HCT116 (cell line): ENCODE data around the gene GRAMD4. TPM values are rescaled to one million over a fixed set of nuclear protein-coding genes. Genes with fewer than 3 reads are reported as not detected.

Experiments
- ATAC-seq: fragments of 200-7000 bp; cut with Tn5 transposase; 2 replicates; pipeline ENCODE4 v1.9.1; 2020; ENCODE audit warnings: mild to moderate bottlenecking, moderate library complexity
- BruUV-seq: library from RNA; stranded (reverse); fragments of 400-500 nt; replicated peaks from 2 replicates; lab custom pipeline; 2021; lab: Mats Ljungman, UMichigan
- CTCF ChIA-PET: fragments of 300-600 bp; sonication (Branson Sonifier 250); formaldehyde crosslinking; loops from one replicate; lab custom pipeline; 2021; ENCODE audit warnings: antibody characterized with exemption; lab: Charles Lee
- POLR2A ChIA-PET: fragments of 300-600, 350-600 bp; sonication (Branson Sonifier 250); formaldehyde crosslinking; loops from one replicate; lab custom pipeline; 2021; ENCODE audit warnings: antibody characterized with exemption; lab: Charles Lee
- RAD21 ChIA-PET, 2 experiments: fragments of 300-600 bp; sonication (Branson Sonifier 250); formaldehyde crosslinking; loops; one replicate each; lab custom pipeline; 2023; ENCODE audit warnings: low total read pairs in 2 of 2; ENCODE audit not compliant: uncharacterized antibody in 2 of 2, unreplicated experiment in 2 of 2, low non-redundant PET in 1 of 2; lab: Charles Lee
- DNase-seq: peaks from one replicate; pipeline ENCODE4 v3.0.0-alpha.2; 2010; ENCODE audit warnings: low read depth, low spot score
- H2AFZ ChIP-seq: fragments of 200-600 bp; shearing (Covaris generic), sonication (generic); 2 replicates; pipeline ENCODE4 v1.6.1; 2017; ENCODE audit warnings: low read depth, mixed run types, mixed read lengths, antibody characterized with exemption, low read length; ENCODE audit not compliant: poor library complexity, severe bottlenecking
- H3K27ac ChIP-seq: 2 replicates; pipeline ENCODE4 v1.5.1; 2012; ENCODE audit warnings: low read depth, low read length
- H3K27me3 ChIP-seq: fragments of 200-600 bp; sonication (generic); 2 replicates; pipeline ENCODE4 v1.6.1; 2016; ENCODE audit warnings: mixed run types, low read length, mixed read lengths; ENCODE audit not compliant: insufficient read depth
- H3K36me3 ChIP-seq, 2 experiments: fragments of 200-500 bp in 1 of 2; fragments of 200-600 bp in 1 of 2; sonication (Bioruptor generic) in 1 of 2; sonication (generic) in 1 of 2; 2 replicates each; pipeline versions ENCODE4 v1.5.1 to v1.6.1; 2014 to 2016; ENCODE audit warnings: low read length in 2 of 2, inconsistent platforms in 1 of 2, mixed read lengths in 1 of 2, mixed run types in 1 of 2; ENCODE audit not compliant: insufficient read depth in 2 of 2, control insufficient read depth in 1 of 2
- H3K4me1 ChIP-seq, 2 experiments: fragments of 200-600 bp in 1 of 2; sonication (generic) in 1 of 2; 2 replicates each; pipeline versions ENCODE4 v1.5.1 to v1.6.1; 2012 to 2017; ENCODE audit warnings: low read length in 2 of 2, inconsistent platforms in 1 of 2, mild to moderate bottlenecking in 1 of 2, mixed read lengths in 1 of 2, mixed run types in 1 of 2, moderate library complexity in 1 of 2; ENCODE audit not compliant: insufficient read depth in 2 of 2, control insufficient read depth in 1 of 2
- H3K4me2 ChIP-seq: fragments of 200-600 bp; sonication (generic); 2 replicates; pipeline ENCODE4 v1.6.1; 2017; ENCODE audit warnings: mixed run types, low read length, mixed read lengths
- H3K4me3 ChIP-seq, 2 experiments: fragments of 200-600 bp in 1 of 2; sonication (generic) in 1 of 2; replicated peaks in 1 of 2; 2 replicates each; pipeline ENCODE4 v1.5.1; 2011 to 2016; ENCODE audit warnings: low read length in 2 of 2, control low read depth in 1 of 2, low read depth in 1 of 2, mild to moderate bottlenecking in 1 of 2, mixed read lengths in 1 of 2, mixed run types in 1 of 2
- H3K79me2 ChIP-seq: fragments of 200-600 bp; sonication (generic); 2 replicates; pipeline ENCODE4 v1.6.1; 2017; ENCODE audit warnings: mild to moderate bottlenecking, mixed run types, low read length, moderate library complexity, mixed read lengths; ENCODE audit not compliant: insufficient read depth
- H3K9ac ChIP-seq: fragments of 200-600 bp; sonication (generic); 2 replicates; pipeline ENCODE4 v1.6.1; 2016; ENCODE audit warnings: low read length, mixed read lengths
- H3K9me2 ChIP-seq: fragments of 200-600 bp; sonication (generic), shearing (Covaris generic); 2 replicates; pipeline ENCODE4 v1.6.1; 2017; ENCODE audit warnings: mixed run types, mild to moderate bottlenecking, moderate library complexity; ENCODE audit not compliant: insufficient read depth
- H3K9me3 ChIP-seq, 2 experiments: fragments of 200-500 bp in 1 of 2; fragments of 200-600 bp in 1 of 2; sonication (Bioruptor generic) in 1 of 2; sonication (generic) in 1 of 2; 2 replicates each; pipeline ENCODE4 v1.6.1; 2014 to 2017; ENCODE audit warnings: low read length in 2 of 2, mixed read lengths in 2 of 2, inconsistent platforms in 1 of 2, low read depth in 1 of 2, mild to moderate bottlenecking in 1 of 2, mixed run types in 1 of 2, moderate library complexity in 1 of 2; ENCODE audit not compliant: control insufficient read depth in 1 of 2, insufficient read depth in 1 of 2
- H4K20me1 ChIP-seq: fragments of 200-600 bp; sonication (generic), shearing (Covaris generic); 2 replicates; pipeline ENCODE4 v1.6.1; 2017; ENCODE audit warnings: mixed run types, mild to moderate bottlenecking, moderate library complexity; ENCODE audit not compliant: insufficient read depth
- CBX3 ChIP-seq: IDR thresholded peaks from 2 replicates; pipeline ENCODE4 v1.6.1; 2012; ENCODE audit warnings: low read depth
- CEBPB ChIP-seq: IDR thresholded peaks from 2 replicates; pipeline ENCODE4 v1.6.1; 2012; ENCODE audit warnings: low read depth
- EGR1 ChIP-seq: IDR thresholded peaks from 2 replicates; pipeline ENCODE4 v1.6.1; 2012; ENCODE audit warnings: low read depth
- ELF1 ChIP-seq: IDR thresholded peaks from 2 replicates; pipeline ENCODE4 v1.6.1; 2012; ENCODE audit warnings: low read depth, borderline replicate concordance
- EZH2phosphoT487 ChIP-seq: fragments of 200-600 bp; IDR thresholded peaks from 2 replicates; pipeline ENCODE4 v1.6.1; 2018; ENCODE audit warnings: antibody characterized with exemption, borderline replicate concordance
- FOSL1 ChIP-seq: IDR thresholded peaks from 2 replicates; pipeline ENCODE4 v1.6.1; 2012; ENCODE audit warnings: low read depth
- JUND ChIP-seq: IDR thresholded peaks from 2 replicates; pipeline ENCODE4 v1.6.1; 2012
- POLR2AphosphoS5 ChIP-seq: IDR thresholded peaks from 2 replicates; pipeline ENCODE4 v1.6.1; 2011; ENCODE audit warnings: mild to moderate bottlenecking, low read depth, low read length, moderate library complexity
- RAD21 ChIP-seq: IDR thresholded peaks from 2 replicates; pipeline ENCODE4 v1.6.1; 2012; ENCODE audit warnings: low read depth, mild to moderate bottlenecking
- SIN3A ChIP-seq: IDR thresholded peaks from 2 replicates; pipeline ENCODE4 v1.6.1; 2012; ENCODE audit warnings: low read depth
- SP1 ChIP-seq: IDR thresholded peaks from 2 replicates; pipeline ENCODE4 v1.6.1; 2012; ENCODE audit warnings: low read depth
- SRF ChIP-seq: IDR thresholded peaks from 2 replicates; pipeline ENCODE4 v1.6.1; 2012; ENCODE audit warnings: low read depth
- TCF7L2 ChIP-seq: IDR thresholded peaks from 2 replicates; pipeline ENCODE4 v1.7.0; 2011; ENCODE audit warnings: borderline replicate concordance, inconsistent platforms; ENCODE audit not compliant: insufficient read depth, insufficient read length; ENCODE audit errors: extremely low read depth
- YY1 ChIP-seq: IDR thresholded peaks from 2 replicates; pipeline ENCODE4 v1.6.1; 2011; ENCODE audit warnings: low read length, low read depth, moderate library complexity, mild to moderate bottlenecking; ENCODE audit not compliant: insufficient replicate concordance; ENCODE audit errors: extremely low read depth
- ZFX ChIP-seq: fragments of 450-650 bp; IDR thresholded peaks from 2 replicates; pipeline ENCODE4 v1.6.1; 2017
- intact Hi-C: fragments of 100-400 bp; cut with micrococcal nuclease; formaldehyde crosslinking; loops from 2 replicates; pipeline ENCODE4 v1.10.0; 2022
- total RNA-seq: library from RNA; stranded (reverse); gene quantifications from one replicate; pipeline ENCODE4 v1.2.1, GENCODE V29; 2021; ENCODE audit not compliant: unreplicated experiment
- TF ChIP-seq, protein P1 (sequence below): IDR thresholded peaks from 2 replicates; pipeline ENCODE4 v1.6.1; 2012
- TF ChIP-seq, protein P2 (sequence below): IDR thresholded peaks from 2 replicates; pipeline ENCODE4 v1.6.1; 2011; ENCODE audit warnings: mild to moderate bottlenecking, low read length, moderate library complexity; ENCODE audit not compliant: insufficient replicate concordance; ENCODE audit errors: extremely low read depth

Gene GRAMD4
- total RNA-seq, 1 experiment from 2014 or later: 25.8 TPM

DNA sequence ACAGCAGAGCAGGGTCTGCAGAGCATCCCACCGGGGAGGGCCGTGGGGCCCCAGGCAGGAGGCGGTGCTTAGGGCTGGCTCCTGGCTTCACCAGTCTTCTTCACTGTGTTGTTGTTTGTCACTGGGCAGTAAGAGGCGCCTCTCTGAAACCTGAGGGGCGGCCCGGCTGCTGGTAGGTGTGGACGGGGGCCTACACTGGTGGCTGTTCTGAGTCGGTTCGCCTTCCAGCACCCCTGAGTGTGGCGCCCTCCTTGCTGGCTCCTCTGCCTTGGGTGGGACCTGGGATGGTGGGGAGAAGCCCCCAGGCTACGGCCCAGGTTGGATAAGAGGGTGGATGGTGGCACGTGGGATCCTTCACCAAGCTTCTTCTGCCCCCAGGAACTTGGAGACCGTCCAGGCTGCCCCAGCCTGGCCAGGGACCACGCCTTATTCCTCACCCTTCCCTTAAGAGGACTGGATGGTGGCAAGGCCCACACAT, 10.4 kb upstream of the GRAMD4 start:
- POLR2A ChIA-PET: no interaction called here
- H3K4me2 ChIP-seq: no peak overlapping the region
- no peak overlapping the region for H2AFZ ChIP-seq
- CTCF ChIA-PET: no interaction called here
- H3K27me3 ChIP-seq: no peaks in the 10 kb centered on the region
- no TSS peak for BruUV-seq
- ATAC-seq: 0 out of 2 replicates have a peak, but pooled peaks have one; percentile 6
- H3K9me2 ChIP-seq: no peaks in the 10 kb centered on the region
- no peaks in the 10 kb centered on the region for H3K36me3 ChIP-seq
- intact Hi-C loops: no loop called here
- no peaks in the 10 kb centered on the region for H3K79me2 ChIP-seq
- no peaks in the 10 kb centered on the region for H3K9me3 ChIP-seq
- RAD21 ChIA-PET: no interaction called here
- no peak overlapping the region for H3K4me3 ChIP-seq
- TF ChIP-seq POLR2AphosphoS5 (no peak), SP1 (no peak), CBX3 (no peak), EZH2phosphoT487 (no peak), RAD21 (no peak), FOSL1 (no peak), ZFX (no peak), SRF (no peak), TCF7L2 (no peak), YY1 (no peak), CEBPB (no peak), JUND (no peak), SIN3A (no peak), EGR1 (no peak), ELF1 (no peak)
- TF ChIP-seq, protein P1, sequence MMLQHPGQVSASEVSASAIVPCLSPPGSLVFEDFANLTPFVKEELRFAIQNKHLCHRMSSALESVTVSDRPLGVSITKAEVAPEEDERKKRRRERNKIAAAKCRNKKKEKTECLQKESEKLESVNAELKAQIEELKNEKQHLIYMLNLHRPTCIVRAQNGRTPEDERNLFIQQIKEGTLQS: no peak
- TF ChIP-seq, protein P2, sequence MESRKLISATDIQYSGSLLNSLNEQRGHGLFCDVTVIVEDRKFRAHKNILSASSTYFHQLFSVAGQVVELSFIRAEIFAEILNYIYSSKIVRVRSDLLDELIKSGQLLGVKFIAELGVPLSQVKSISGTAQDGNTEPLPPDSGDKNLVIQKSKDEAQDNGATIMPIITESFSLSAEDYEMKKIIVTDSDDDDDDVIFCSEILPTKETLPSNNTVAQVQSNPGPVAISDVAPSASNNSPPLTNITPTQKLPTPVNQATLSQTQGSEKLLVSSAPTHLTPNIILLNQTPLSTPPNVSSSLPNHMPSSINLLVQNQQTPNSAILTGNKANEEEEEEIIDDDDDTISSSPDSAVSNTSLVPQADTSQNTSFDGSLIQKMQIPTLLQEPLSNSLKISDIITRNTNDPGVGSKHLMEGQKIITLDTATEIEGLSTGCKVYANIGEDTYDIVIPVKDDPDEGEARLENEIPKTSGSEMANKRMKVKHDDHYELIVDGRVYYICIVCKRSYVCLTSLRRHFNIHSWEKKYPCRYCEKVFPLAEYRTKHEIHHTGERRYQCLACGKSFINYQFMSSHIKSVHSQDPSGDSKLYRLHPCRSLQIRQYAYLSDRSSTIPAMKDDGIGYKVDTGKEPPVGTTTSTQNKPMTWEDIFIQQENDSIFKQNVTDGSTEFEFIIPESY: no peak
- no peaks in the 10 kb centered on the region; a peak in 1 of 4 replicates for H3K4me1 ChIP-seq
- no peak overlapping the region for H3K9ac ChIP-seq
- DNase-seq: no peak
- H4K20me1 ChIP-seq: no peaks in the 10 kb centered on the region
- no peak overlapping the region; the same call in 1 of the 2 replicates for H3K27ac ChIP-seq
